Endometrium (tissue), 2 donors: Measurements from ENCODE around the gene HSPA1A.
"Not testable (repeated sequence)": the region's sequence is repeated elsewhere in the genome, so short reads cannot be mapped to it uniquely, and the experiment has no call there.

Experiments used
- FAIRE-seq: peaks from 2 replicates; lab custom pipeline; 2012; peaks lifted over from hg19 to GRCh38; lab: Jason Lieb, UNC
- donor health status: control.
- donor health status: control.

The HSPA1A gene

GRCh38 chr6:31836474-31837368 is 21.4 kb downstream of the HSPA1A start:
- no peak for FAIRE-seq

GRCh38 chr6:31837369-31838113 is 22.2 kb downstream of the HSPA1A start:
- no peak for FAIRE-seq

GRCh38 chr6:31838114-31838553 is 22.8 kb downstream of the HSPA1A start:
- FAIRE-seq, result not testable (repeated sequence)

GRCh38 chr6:31838968-31839367 is 23.6 kb downstream of the HSPA1A start:
- FAIRE-seq, result no peak

GRCh38 chr6:31839779-31840126 is 24.4 kb downstream of the HSPA1A start:
- not testable (repeated sequence) for FAIRE-seq

- no peak for FAIRE-seq
Observed at GRCh38 chr6:31842053-31842452, 26.7 kb downstream of the HSPA1A start.

- FAIRE-seq, result no peak
Observed at GRCh38 chr6:31844507-31844906, 29.2 kb downstream of the HSPA1A start.

- no peak for FAIRE-seq
Observed at GRCh38 chr6:31847276-31847978, 32.1 kb downstream of the HSPA1A start.

- FAIRE-seq, result no peak
Observed at GRCh38 chr6:31850765-31851484, 35.6 kb downstream of the HSPA1A start.

- FAIRE-seq, result no peak
Observed at GRCh38 chr6:31851485-31851832, 36.1 kb downstream of the HSPA1A start.

- not testable (repeated sequence) for FAIRE-seq
Observed at GRCh38 chr6:31851980-31852718, 36.8 kb downstream of the HSPA1A start.

- FAIRE-seq, result not testable (repeated sequence)
Observed at GRCh38 chr6:31857774-31858173, 42.4 kb downstream of the HSPA1A start.

GRCh38 chr6:31858707-31859106 is 43.4 kb downstream of the HSPA1A start:
- no peak for FAIRE-seq

GRCh38 chr6:31859923-31860322 is 44.6 kb downstream of the HSPA1A start:
- no peak for FAIRE-seq

GRCh38 chr6:31860349-31860748 is 45.0 kb downstream of the HSPA1A start:
- FAIRE-seq, result no peak

- no peak for FAIRE-seq
Observed at GRCh38 chr6:31861150-31861549, 45.8 kb downstream of the HSPA1A start.

GRCh38 chr6:31861919-31862343 is 46.6 kb downstream of the HSPA1A start:
- no peak for FAIRE-seq

- FAIRE-seq, result peak; percentile 99
Observed at GRCh38 chr6:31862344-31863235, 47.2 kb downstream of the HSPA1A start, which contains the start of gene NEU1. TSS of gene NEU1 (minus strand) at chr6:31862821. CDS start at chr6:31862776, 45 bp downstream.

- not testable (repeated sequence) for FAIRE-seq
Observed at GRCh38 chr6:31864123-31864562, 48.8 kb downstream of the HSPA1A start.

GRCh38 chr6:31864818-31865204 is 49.5 kb downstream of the HSPA1A start:
- FAIRE-seq, result no peak
